Measurements from ENCODE around the gene GP9.

- TF ChIP-seq EP300 (IDR thresholded peaks at IDR 0.05; ENCODE audit: low read depth) = no peak
- peak; percentile 39 for TF ChIP-seq POLR2A (IDR thresholded peaks at IDR 0.05)
- TF ChIP-seq CTCF (IDR thresholded peaks at IDR 0.05) = no peak
- peak in 2 of 3 donors; percentile 23 to 43 for TF ChIP-seq POLR2AphosphoS5 (IDR thresholded peaks at IDR 0.05)
Observed at GRCh38 chr3:129065720-129066073, 5.1 kb downstream of the GP9 start.
